ENCODE measurements around the gene TMPRSS4. TPM values are rescaled to one million over a fixed set of nuclear protein-coding genes. Genes with fewer than 3 reads are reported as not detected.

Gene TMPRSS4
- not detected in 2 replicates for total RNA-seq

GRCh38 chr11:118076754-118077281 lies at the start of gene TMPRSS4:
Gene TMPRSS4, plus strand, starts transcription at chr11:118077078. Its CDS starts 225 bp downstream, at chr11:118077303.

GRCh38 chr11:118086913-118087768 lies 10.3 kb downstream of the TMPRSS4 start, which contains the start of gene SMIM35:
Gene SMIM35, minus strand, starts transcription at chr11:118086963. Its CDS starts 206 bp downstream, at chr11:118086757.

DNA sequence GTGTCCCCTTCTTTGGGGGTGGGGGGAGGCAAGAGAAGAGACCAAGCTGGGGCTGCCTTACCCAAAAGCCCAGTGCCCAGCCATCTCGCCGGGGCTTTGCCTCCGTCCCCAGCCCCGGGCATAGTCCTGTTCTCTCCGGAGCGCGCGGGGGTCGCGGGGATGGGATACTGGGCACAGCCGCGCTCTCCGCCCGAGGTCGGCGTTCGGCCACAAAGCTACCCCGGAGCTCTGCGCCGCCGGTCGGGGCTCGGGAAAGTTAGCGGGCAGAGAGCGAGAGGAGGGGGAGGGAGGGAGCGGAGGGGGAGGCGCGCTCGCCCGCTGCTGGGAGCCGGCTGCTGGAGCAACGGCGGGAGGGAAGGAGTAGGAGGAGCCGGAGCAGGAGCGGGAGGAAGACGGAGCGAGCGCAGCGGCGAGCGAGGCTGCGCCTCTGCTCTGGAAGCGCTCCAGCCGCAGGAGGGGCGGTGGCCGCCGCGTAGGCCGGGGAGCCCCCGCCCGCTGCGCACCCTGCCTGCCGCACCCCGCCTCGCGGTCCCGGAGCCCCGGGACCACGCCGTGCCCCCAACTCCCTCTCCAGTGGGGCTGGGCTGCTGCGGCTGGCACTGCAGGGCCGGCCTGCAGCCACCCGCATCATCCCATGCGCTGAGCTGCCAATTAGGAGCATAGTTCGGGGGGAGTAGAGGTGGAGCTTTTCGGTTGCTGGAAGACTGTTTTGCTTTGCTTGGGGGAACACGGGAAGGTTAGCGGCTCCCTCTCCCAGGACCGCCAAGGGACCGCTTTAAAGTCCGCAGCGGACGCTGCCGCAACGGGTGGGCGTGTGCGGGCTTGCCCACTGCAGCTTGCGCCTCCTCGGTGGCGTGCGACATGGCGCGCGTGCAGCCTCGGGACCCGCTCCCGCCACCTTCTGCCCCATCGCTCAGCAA lies 75.9 kb downstream of the TMPRSS4 start, which contains the start of gene SCN4B:
Gene SCN4B, minus strand, starts transcription at position 272 of the 920 bp plus-strand sequence. Its CDS starts 150 bp downstream, at position 122.

Other genes with a start within 250 kb of the TMPRSS4 start
- gene FXYD6, start 200.4 kb upstream of the TMPRSS4 start, total RNA-seq, result not detected in 2 replicates
- gene TMPRSS13, start 147.7 kb upstream of the TMPRSS4 start, total RNA-seq, result not detected in 2 replicates
- not detected in 2 replicates for gene IL10RA, start 90.7 kb upstream of the TMPRSS4 start, total RNA-seq
- not detected in 2 replicates for gene SMIM35, start 9.9 kb downstream of the TMPRSS4 start, total RNA-seq
- not detected in 2 replicates for gene SCN4B, start 75.7 kb downstream of the TMPRSS4 start, total RNA-seq
- gene SCN2B, start 99.6 kb downstream of the TMPRSS4 start, total RNA-seq, result not detected in 2 replicates
- 0.29 TPM in 1 of 2 replicates, not detected in the other for gene JAML, start 147.9 kb downstream of the TMPRSS4 start, total RNA-seq
- 0.44 and 0.86 TPM in 2 replicates for gene MPZL3, start 175.3 kb downstream of the TMPRSS4 start, total RNA-seq
- gene MPZL2, start 187.2 kb downstream of the TMPRSS4 start, total RNA-seq, result not detected in 2 replicates
- not detected in 2 replicates for gene CD3E, start 227.7 kb downstream of the TMPRSS4 start, total RNA-seq

Data from placental pericyte (primary cell).